PC-3 (cell line): ENCODE data around the gene APOA1.

Experiments used
- EZH2 ChIP-seq: fragments of 300-600 bp; sonication (generic); IDR thresholded peaks from one replicate; pipeline ENCODE4 v1.6.1; 2017; ENCODE audit warnings: antibody characterized with exemption, mild to moderate bottlenecking, low read length; ENCODE audit not compliant: unreplicated experiment
- EZH2phosphoT487 ChIP-seq: fragments of 300-600 bp; sonication (generic); IDR thresholded peaks from 2 replicates; pipeline ENCODE4 v1.6.1; 2018; ENCODE audit warnings: mild to moderate bottlenecking, antibody characterized with exemption, low read length, borderline replicate concordance
- TF ChIP-seq, protein P1 (sequence below): fragments of 300-600 bp; sonication (generic); conservative IDR thresholded peaks from 2 replicates; pipeline ENCODE4 v1.5.1; 2017; ENCODE audit warnings: antibody characterized with exemption, low read depth, mild to moderate bottlenecking, low read length

DNA sequence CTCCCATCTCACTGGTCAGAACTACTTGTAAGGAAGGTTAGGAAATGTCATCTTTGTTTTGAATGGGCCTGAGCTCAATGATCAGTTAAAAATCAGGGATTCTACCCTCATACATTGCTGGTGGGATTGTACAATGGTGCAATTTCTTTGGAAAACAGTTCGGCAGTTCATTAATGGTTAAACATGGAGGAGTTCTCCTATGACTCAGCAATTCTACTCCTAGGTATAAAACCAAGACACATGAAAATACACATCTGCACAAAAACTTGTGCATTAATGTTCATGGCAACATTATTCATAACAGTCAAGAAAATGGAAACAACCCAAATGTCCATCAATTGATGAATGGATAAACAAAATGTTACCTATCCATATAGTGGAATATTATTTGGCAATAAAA is 40.9 kb downstream of the APOA1 start:
- TF ChIP-seq, protein P1, sequence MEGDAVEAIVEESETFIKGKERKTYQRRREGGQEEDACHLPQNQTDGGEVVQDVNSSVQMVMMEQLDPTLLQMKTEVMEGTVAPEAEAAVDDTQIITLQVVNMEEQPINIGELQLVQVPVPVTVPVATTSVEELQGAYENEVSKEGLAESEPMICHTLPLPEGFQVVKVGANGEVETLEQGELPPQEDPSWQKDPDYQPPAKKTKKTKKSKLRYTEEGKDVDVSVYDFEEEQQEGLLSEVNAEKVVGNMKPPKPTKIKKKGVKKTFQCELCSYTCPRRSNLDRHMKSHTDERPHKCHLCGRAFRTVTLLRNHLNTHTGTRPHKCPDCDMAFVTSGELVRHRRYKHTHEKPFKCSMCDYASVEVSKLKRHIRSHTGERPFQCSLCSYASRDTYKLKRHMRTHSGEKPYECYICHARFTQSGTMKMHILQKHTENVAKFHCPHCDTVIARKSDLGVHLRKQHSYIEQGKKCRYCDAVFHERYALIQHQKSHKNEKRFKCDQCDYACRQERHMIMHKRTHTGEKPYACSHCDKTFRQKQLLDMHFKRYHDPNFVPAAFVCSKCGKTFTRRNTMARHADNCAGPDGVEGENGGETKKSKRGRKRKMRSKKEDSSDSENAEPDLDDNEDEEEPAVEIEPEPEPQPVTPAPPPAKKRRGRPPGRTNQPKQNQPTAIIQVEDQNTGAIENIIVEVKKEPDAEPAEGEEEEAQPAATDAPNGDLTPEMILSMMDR: no peak
- TF ChIP-seq EZH2phosphoT487 (no peak), EZH2 (no peak)
